Measurements from ENCODE around the gene TMEM171. TPM values are rescaled to one million over a fixed set of nuclear protein-coding genes. Genes with fewer than 3 reads are reported as not detected.

TMEM171 gene
- polyA plus RNA-seq, 1 donor (not counting 4 experiments of a cell fraction or from before 2014, with no cell fraction given) = 8.7 TPM

- H2AFZ ChIP-seq (ENCODE audit: control insufficient read depth, low read length) = no peak overlapping the region
- no peak overlapping the region for H3K4me3 ChIP-seq (ENCODE audit: control insufficient read depth in 2 of 3, extremely low read depth in 1 of 3, insufficient read depth in 2 of 3, low read depth in 1 of 3, low read length in 3 of 3)
- H3K9ac ChIP-seq (ENCODE audit: control insufficient read depth, extremely low read depth, insufficient read depth, low read length) = no peak overlapping the region
- no peak for DNase-seq (ENCODE audit: low read depth, low spot score)
- no peaks in the 10 kb centered on the region for H3K9me3 ChIP-seq (ENCODE audit: control insufficient read depth, low read depth, low read length)
- no peak overlapping the region for H3K27ac ChIP-seq (ENCODE audit: control insufficient read depth, insufficient read depth, low read length)
- no peaks in the 10 kb centered on the region for H3K27me3 ChIP-seq (ENCODE audit: control insufficient read depth, extremely low read depth, insufficient read depth, low read length)
- peaks cover 8% of the 10 kb centered on the region for H3K4me1 ChIP-seq (ENCODE audit: control insufficient read depth, extremely low read depth, insufficient read depth, low read length)
- H3K4me2 ChIP-seq (ENCODE audit: control insufficient read depth, extremely low read depth, insufficient read depth, low read depth, low read length) = no peak overlapping the region
- H3K9me1 ChIP-seq (ENCODE audit: control insufficient read depth, extremely low read depth, insufficient read depth, low read length) = no peaks in the 10 kb centered on the region
- FAIRE-seq = no peak
- no peak for TF ChIP-seq EZH2 (IDR thresholded peaks at IDR 0.05; ENCODE audit: low read length)
- TF ChIP-seq, protein P1, sequence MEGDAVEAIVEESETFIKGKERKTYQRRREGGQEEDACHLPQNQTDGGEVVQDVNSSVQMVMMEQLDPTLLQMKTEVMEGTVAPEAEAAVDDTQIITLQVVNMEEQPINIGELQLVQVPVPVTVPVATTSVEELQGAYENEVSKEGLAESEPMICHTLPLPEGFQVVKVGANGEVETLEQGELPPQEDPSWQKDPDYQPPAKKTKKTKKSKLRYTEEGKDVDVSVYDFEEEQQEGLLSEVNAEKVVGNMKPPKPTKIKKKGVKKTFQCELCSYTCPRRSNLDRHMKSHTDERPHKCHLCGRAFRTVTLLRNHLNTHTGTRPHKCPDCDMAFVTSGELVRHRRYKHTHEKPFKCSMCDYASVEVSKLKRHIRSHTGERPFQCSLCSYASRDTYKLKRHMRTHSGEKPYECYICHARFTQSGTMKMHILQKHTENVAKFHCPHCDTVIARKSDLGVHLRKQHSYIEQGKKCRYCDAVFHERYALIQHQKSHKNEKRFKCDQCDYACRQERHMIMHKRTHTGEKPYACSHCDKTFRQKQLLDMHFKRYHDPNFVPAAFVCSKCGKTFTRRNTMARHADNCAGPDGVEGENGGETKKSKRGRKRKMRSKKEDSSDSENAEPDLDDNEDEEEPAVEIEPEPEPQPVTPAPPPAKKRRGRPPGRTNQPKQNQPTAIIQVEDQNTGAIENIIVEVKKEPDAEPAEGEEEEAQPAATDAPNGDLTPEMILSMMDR (optimal IDR thresholded peaks at IDR 0.05 in 1 of 3, IDR thresholded peaks at IDR 0.05 in 1 of 3, conservative IDR thresholded peaks at IDR 0.05 in 1 of 3; ENCODE audit: extremely low read depth in 1 of 3, insufficient read depth in 2 of 3, low read length in 3 of 3) = no peak
- no peaks in the 10 kb centered on the region for H4K20me1 ChIP-seq (ENCODE audit: control insufficient read depth, extremely low read depth, insufficient read depth, low read length)
- H3K79me2 ChIP-seq (ENCODE audit: control insufficient read depth, insufficient read depth, low read length) = no peaks in the 10 kb centered on the region
- dilution Hi-C loops (cut with MboI; ENCODE audit: extremely low pct_ligation_motif_present, low sequenced_read_pairs) = no loop called here
- H3K36me3 ChIP-seq (ENCODE audit: control insufficient read depth in 2 of 2, extremely low read depth in 1 of 2, insufficient read depth in 2 of 2, low read length in 2 of 2) = no peaks in the 10 kb centered on the region
Measured at GRCh38 chr5:73142035-73142434, 21.7 kb downstream of the TMEM171 start.

DNA sequence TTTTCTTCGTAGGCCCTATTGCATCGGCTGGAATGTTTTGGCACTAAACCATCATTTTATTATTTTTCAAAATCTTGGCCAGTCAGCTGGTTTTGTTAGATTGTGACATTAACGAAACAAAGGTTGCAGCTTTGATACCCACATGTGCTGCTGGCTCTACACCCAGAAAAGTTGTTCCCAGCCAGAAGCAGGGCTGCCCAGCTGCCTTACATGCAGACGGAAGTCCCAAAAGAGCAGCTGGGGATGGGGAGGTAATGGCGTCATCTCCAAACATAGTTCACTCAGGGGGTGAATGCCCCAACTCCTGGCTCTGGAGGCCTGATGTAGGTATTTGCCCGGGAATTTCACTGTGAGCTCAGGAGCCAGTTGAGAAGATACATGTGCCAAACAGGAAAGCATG, 23.3 kb downstream of the TMEM171 start:
- no peak overlapping the region for H3K9ac ChIP-seq (ENCODE audit: control insufficient read depth, extremely low read depth, insufficient read depth, low read length)
- dilution Hi-C loops (cut with MboI; ENCODE audit: extremely low pct_ligation_motif_present, low sequenced_read_pairs) = no loop called here
- H4K20me1 ChIP-seq (ENCODE audit: control insufficient read depth, extremely low read depth, insufficient read depth, low read length) = no peaks in the 10 kb centered on the region
- no peak overlapping the region for H3K4me2 ChIP-seq (ENCODE audit: control insufficient read depth, extremely low read depth, insufficient read depth, low read depth, low read length)
- H3K4me1 ChIP-seq (ENCODE audit: control insufficient read depth, extremely low read depth, insufficient read depth, low read length) = no peaks in the 10 kb centered on the region
- TF ChIP-seq EZH2 (IDR thresholded peaks at IDR 0.05; ENCODE audit: low read length) = no peak
- TF ChIP-seq, protein P1 (optimal IDR thresholded peaks at IDR 0.05 in 1 of 3, IDR thresholded peaks at IDR 0.05 in 1 of 3, conservative IDR thresholded peaks at IDR 0.05 in 1 of 3; ENCODE audit: extremely low read depth in 1 of 3, insufficient read depth in 2 of 3, low read length in 3 of 3) = no peak
- no peak overlapping the region for H3K4me3 ChIP-seq (ENCODE audit: control insufficient read depth in 2 of 3, extremely low read depth in 1 of 3, insufficient read depth in 2 of 3, low read depth in 1 of 3, low read length in 3 of 3)
- no peaks in the 10 kb centered on the region for H3K9me3 ChIP-seq (ENCODE audit: control insufficient read depth, low read depth, low read length)
- H3K36me3 ChIP-seq (ENCODE audit: control insufficient read depth in 2 of 2, extremely low read depth in 1 of 2, insufficient read depth in 2 of 2, low read length in 2 of 2) = no peaks in the 10 kb centered on the region
- H3K9me1 ChIP-seq (ENCODE audit: control insufficient read depth, extremely low read depth, insufficient read depth, low read length) = no peaks in the 10 kb centered on the region
- H2AFZ ChIP-seq (ENCODE audit: control insufficient read depth, low read length) = no peak overlapping the region
- DNase-seq (ENCODE audit: low read depth, low spot score) (no peak), FAIRE-seq (no peak)
- no peaks in the 10 kb centered on the region for H3K27me3 ChIP-seq (ENCODE audit: control insufficient read depth, extremely low read depth, insufficient read depth, low read length)
- no peaks in the 10 kb centered on the region for H3K79me2 ChIP-seq (ENCODE audit: control insufficient read depth, insufficient read depth, low read length)
- no peak overlapping the region for H3K27ac ChIP-seq (ENCODE audit: control insufficient read depth, insufficient read depth, low read length)

All from keratinocyte (primary cell).